Erythroblast (primary cell): ENCODE measurements around the gene RUNDC3A.

ENCODE experiments used
- DNase-seq, 2 experiments: peaks; one replicate each; lab custom pipeline; 2025; lab: John Stamatoyannopoulos, UW
- GATA1 ChIP-seq: IDR thresholded peaks from 2 replicates; pipeline ENCODE4 v1.6.1; 2011; ENCODE audit warnings: low read depth, mild to moderate bottlenecking, control low read depth, low read length, moderate library complexity
- POLR2A ChIP-seq: IDR thresholded peaks from 2 replicates; pipeline ENCODE4 v1.6.1; 2011; ENCODE audit warnings: mild to moderate bottlenecking, low read length

RUNDC3A gene

GRCh38 chr17:44308320-44308818, at the start of gene RUNDC3A:
Gene RUNDC3A, plus strand, starts transcription at chr17:44308601. Its CDS starts 232 bp downstream, at chr17:44308833.
- peak; percentile 86 to 90 for DNase-seq

GRCh38 chr17:44258811-44259351, 49.5 kb upstream of the RUNDC3A start:
- TF ChIP-seq GATA1 (no peak), POLR2A (no peak)
- no peak for DNase-seq

More at GRCh38 chr17:44308320-44308818, at the start of gene RUNDC3A:
- TF ChIP-seq GATA1 = no peak
- no peak for TF ChIP-seq POLR2A

DNA sequence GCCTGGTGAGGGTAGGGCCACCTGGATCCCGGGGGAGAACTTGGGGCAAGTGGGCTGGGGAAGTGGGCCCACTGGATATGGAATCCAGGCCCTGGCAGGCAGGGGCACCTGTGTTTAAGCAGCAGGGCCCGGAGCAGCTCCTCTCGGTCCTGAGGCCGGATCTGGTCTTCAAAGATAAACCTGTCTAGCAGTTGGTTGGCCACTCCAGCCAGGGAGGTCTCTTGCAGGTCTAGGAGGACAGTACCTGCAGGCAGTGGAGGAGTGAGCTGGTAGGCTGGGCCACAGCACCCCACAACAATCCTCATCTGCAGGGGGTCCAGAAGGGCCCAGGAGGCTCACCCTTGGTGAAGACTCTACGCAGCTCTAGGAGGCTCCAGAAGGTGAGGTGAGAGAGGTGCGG, 48.1 kb upstream of the RUNDC3A start:
- TF ChIP-seq GATA1 (no peak), POLR2A (no peak)
- no peak for DNase-seq

DNA sequence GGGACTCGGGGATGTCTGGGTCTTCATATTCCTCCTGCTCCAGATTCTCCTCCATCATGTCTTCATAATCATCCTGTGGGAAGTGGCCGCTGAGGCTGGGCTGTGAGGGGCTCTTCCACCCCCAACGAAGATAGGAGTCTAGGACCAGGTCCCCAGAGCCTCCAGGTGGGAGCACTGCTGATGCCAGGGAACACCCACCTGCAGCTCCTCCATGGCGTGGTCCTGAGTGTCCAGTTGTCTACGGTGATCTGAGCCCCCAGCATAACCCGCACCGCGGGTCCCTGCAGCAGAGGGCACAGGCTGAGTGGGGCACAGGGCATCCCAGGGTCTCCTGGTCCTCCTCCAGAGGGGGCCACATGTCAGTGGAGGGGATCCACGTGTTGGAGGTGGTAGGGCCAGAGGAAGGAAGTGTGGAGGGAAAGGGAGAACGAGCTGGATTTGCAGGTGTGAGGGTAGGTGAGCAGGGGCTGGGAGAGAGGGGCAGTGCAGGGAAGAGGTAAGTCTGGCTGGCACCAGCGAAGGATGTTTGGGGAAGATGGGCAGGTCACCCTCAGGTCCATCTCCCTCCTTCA, 45.7 kb upstream of the RUNDC3A start:
- TF ChIP-seq POLR2A (no peak), GATA1 (no peak)
- DNase-seq = no peak

- no peak for DNase-seq
- TF ChIP-seq GATA1 = no peak
- TF ChIP-seq POLR2A = peak; percentile 36
Measured at GRCh38 chr17:44263345-44263902, 45.0 kb upstream of the RUNDC3A start.

DNA sequence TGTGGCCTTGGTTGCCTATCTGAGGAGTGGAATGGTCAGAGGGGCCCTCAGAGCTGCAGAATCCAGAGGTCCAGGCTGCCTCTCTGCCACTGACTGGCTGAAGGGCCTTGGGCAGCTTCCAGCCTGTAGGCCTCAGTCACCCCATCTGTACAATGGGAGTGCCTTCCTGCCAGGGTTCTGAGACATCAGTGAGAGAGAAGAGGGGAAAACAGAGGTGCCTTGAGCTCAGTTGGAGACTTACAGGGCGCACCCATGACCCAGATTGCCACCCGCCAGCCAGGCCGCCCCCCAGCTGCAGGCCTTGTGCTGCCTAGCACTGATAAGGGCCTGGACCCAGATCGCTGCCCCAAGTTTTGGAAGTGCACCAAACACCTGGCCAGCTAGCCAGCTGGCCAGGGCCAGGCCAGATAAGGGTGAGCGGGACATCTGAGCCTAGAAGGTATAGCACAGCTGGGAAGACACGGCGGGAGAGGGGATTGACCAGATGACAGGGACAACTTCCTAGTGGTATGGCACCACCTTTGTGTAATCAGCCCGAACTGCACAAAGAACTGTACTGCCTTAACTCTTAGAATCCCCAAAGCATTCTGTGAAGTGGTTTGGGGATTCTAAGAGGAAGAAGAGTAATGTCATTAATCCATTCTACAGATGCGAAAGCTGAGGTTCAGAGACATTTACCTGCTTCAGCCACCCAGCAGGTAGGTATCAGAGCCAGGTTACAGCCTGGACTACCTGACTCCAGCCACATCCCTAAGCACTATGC, 41.8 kb upstream of the RUNDC3A start:
- peak; percentile 98 to 100 for DNase-seq
- TF ChIP-seq POLR2A = peak; percentile 95
- peak; percentile 100 for TF ChIP-seq GATA1

DNA sequence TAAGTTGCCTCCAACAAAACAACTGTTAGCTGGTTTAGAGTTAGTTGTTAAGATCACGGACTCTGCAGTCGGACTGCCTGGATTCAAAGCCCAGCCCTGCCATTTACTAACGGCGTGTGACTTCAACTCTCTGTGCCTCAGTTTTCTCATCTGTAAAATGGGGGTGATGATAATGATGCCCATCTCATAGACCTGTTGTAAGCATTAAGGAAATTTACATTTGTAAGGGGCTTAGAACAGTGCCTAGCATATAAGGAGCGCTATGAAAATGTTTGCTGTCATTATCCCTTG, 41.3 kb upstream of the RUNDC3A start:
- TF ChIP-seq POLR2A (no peak), GATA1 (no peak)
- peak; percentile 83 to 88 for DNase-seq

- TF ChIP-seq POLR2A (peak; percentile 91), GATA1 (peak; percentile 39)
- peak; percentile 98 to 99 for DNase-seq
Measured at GRCh38 chr17:44267818-44268490, 40.4 kb upstream of the RUNDC3A start, which contains the start of gene SLC4A1. Gene SLC4A1, minus strand, starts transcription at chr17:44268135. Its CDS starts 5,269 bp downstream, at chr17:44262866.

GRCh38 chr17:44268709-44269534, 39.5 kb upstream of the RUNDC3A start:
- peak; percentile 76 to 79 for DNase-seq
- TF ChIP-seq POLR2A (no peak), GATA1 (no peak)

- peak; percentile 76 to 81 for DNase-seq
- no peak for TF ChIP-seq GATA1
- TF ChIP-seq POLR2A = peak; percentile 61
Measured at GRCh38 chr17:44269535-44270240, 38.7 kb upstream of the RUNDC3A start.

DNA sequence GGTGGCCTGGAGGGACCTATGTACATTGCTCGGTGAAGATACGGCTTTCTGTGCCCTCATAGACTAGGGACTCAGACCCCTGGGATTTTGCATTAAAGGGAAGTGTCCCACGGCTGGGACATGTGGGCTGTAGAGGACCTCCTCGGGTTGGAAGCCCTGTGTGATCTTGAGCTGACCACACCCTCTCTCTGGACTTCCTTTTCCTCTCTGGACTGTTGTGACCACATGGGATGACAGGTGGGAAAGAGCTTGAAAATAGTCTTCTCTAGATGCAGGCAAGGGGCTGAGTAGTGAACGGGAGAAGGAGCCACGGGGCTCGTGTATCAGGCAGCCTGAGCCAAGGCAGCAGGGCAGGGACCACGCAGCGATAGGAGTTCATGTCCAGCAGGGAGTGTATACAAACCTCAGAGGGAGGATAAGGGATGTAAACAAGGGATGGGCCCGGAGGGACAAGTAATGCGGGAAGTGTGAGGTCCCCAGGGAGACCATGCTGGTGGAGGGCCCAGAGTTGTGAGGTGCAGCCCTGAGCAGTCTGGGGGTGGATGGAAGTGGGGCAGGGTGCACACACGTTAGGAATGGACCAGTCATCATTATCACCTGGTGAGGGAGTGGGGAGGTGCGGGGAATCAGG, 36.0 kb upstream of the RUNDC3A start:
- DNase-seq = no peak
- TF ChIP-seq GATA1 = no peak
- no peak for TF ChIP-seq POLR2A
